MCF 10A (cell line): ENCODE data around the gene CER1. TPM values are rescaled to one million over a fixed set of nuclear protein-coding genes. Genes with fewer than 3 reads are reported as not detected.

Experiments used
- BruUV-seq: library from RNA; stranded (reverse); fragments of 400-500 nt; replicated peaks from 2 replicates; lab custom pipeline; 2021; lab: Mats Ljungman, UMichigan
- CTCF ChIA-PET: fragments of 300-600 bp; sonication (Branson Sonifier 250); formaldehyde crosslinking; extraction: SDS; loops from one replicate; lab custom pipeline; 2021; ENCODE audit warnings: antibody characterized with exemption, inconsistent platforms; lab: Yijun Ruan, JAX
- POLR2A ChIA-PET: fragments of 300-600, 350-650 bp; sonication (Branson Sonifier 250); formaldehyde crosslinking; extraction: SDS; loops from one replicate; lab custom pipeline; 2020; ENCODE audit warnings: antibody characterized with exemption, inconsistent platforms; lab: Yijun Ruan, JAX
- DNase-seq: peaks from one replicate; pipeline ENCODE4 v3.0.0-alpha.2; 2018; ENCODE audit not compliant: unreplicated experiment
- H3K27ac Mint-ChIP-seq: one replicate; pipeline ENCODE4 v1.8.0; 2022; ENCODE audit warnings: mild to moderate bottlenecking, low read depth, mixed read lengths; ENCODE audit not compliant: unreplicated experiment
- H3K27me3 Mint-ChIP-seq: one replicate; pipeline ENCODE4 v1.8.0; 2022; ENCODE audit warnings: mixed read lengths; ENCODE audit not compliant: insufficient read depth, unreplicated experiment
- H3K36me3 Mint-ChIP-seq: one replicate; pipeline ENCODE4 v1.8.0; 2022; ENCODE audit warnings: mild to moderate bottlenecking, moderate library complexity, mixed read lengths; ENCODE audit not compliant: insufficient read depth, unreplicated experiment
- H3K4me1 Mint-ChIP-seq: one replicate; pipeline ENCODE4 v1.8.0; 2022; ENCODE audit warnings: mixed read lengths; ENCODE audit not compliant: insufficient read depth, unreplicated experiment
- H3K4me3 Mint-ChIP-seq: one replicate; pipeline ENCODE4 v1.8.0; 2022; ENCODE audit warnings: mild to moderate bottlenecking, moderate library complexity, mixed read lengths; ENCODE audit not compliant: unreplicated experiment
- H3K9me3 Mint-ChIP-seq: one replicate; pipeline ENCODE4 v1.8.0; 2022; ENCODE audit warnings: mixed read lengths; ENCODE audit not compliant: unreplicated experiment
- intact Hi-C: fragments of 100-400 bp; cut with micrococcal nuclease; formaldehyde crosslinking; loops from 2 replicates; pipeline ENCODE4 v1.14.1; 2022
- total RNA-seq: library from RNA; stranded (reverse); gene quantifications from 2 replicates; pipeline ENCODE4 v1.2.3, GENCODE V29; 2022
- TF ChIP-seq, protein P1 (sequence below): fragments of 200-600 bp; IDR thresholded peaks from one replicate; pipeline ENCODE4 v1.8.0; 2022; ENCODE audit warnings: antibody characterized with exemption, mild to moderate bottlenecking; ENCODE audit not compliant: unreplicated experiment

The CER1 gene
- total RNA-seq, 1 experiment from 2014 or later: not detected

DNA sequence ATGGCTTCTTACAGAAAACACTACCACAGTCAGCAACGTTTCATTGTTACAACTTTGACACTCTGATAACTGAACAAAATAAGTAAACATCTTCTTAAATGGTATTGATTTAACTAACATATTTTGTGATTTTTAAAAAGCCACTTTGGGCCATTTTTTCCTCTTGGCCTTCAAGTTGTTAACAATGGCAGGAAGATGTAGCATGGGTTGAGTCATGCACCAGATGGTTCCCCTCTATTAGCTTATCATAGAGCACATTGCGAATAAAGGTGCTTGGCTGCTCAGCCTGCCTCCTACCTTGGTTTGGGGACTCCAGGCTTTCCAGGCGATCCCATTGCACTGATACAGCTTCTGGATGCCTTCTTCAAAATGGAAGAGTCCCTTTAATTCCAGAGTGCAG lies 24.1 kb upstream of the CER1 start:
- Mint-ChIP-seq H3K27ac (no peak overlapping the region), H3K27me3 (peaks cover 41% of the 10 kb centered on the region), H3K4me1 (no peaks in the 10 kb centered on the region), H3K4me3 (no peak overlapping the region), H3K36me3 (no peaks in the 10 kb centered on the region), H3K9me3 (no peaks in the 10 kb centered on the region)
- TF ChIP-seq, protein P1, sequence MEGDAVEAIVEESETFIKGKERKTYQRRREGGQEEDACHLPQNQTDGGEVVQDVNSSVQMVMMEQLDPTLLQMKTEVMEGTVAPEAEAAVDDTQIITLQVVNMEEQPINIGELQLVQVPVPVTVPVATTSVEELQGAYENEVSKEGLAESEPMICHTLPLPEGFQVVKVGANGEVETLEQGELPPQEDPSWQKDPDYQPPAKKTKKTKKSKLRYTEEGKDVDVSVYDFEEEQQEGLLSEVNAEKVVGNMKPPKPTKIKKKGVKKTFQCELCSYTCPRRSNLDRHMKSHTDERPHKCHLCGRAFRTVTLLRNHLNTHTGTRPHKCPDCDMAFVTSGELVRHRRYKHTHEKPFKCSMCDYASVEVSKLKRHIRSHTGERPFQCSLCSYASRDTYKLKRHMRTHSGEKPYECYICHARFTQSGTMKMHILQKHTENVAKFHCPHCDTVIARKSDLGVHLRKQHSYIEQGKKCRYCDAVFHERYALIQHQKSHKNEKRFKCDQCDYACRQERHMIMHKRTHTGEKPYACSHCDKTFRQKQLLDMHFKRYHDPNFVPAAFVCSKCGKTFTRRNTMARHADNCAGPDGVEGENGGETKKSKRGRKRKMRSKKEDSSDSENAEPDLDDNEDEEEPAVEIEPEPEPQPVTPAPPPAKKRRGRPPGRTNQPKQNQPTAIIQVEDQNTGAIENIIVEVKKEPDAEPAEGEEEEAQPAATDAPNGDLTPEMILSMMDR: no peak
- ChIA-PET POLR2A (no interaction called here), CTCF (no interaction called here)
- no TSS peak for BruUV-seq
- no peak for DNase-seq
- intact Hi-C loops: no loop called here

- ChIA-PET POLR2A (interaction anchor here (0.6 kb wide), 1 partner anchor 9 kb away, joined by 3 read pairs; no protein-coding TSS in a partner anchor), CTCF (interaction anchor here (0.7 kb wide), 1 partner anchor 22 kb away, joined by 3 read pairs; no protein-coding TSS in a partner anchor)
- H3K27me3 Mint-ChIP-seq: peaks cover 27% of the 10 kb centered on the region
Measured at GRCh38 chr9:14744768-14745167, 22.2 kb upstream of the CER1 start.

GRCh38 chr9:14741369-14741768 lies 18.8 kb upstream of the CER1 start:
- CTCF ChIA-PET: interaction anchor here (0.6 kb wide), 1 partner anchor 291 kb away, joined by 3 read pairs; no protein-coding TSS in a partner anchor
- DNase-seq: no peak
- POLR2A ChIA-PET: interaction anchor here (0.6 to 1.4 kb wide), 2 partner anchors 15 to 49 kb away, joined by 3 to 6 read pairs; no protein-coding TSS in a partner anchor

More at GRCh38 chr9:14744768-14745167, 22.2 kb upstream of the CER1 start:
- TF ChIP-seq, protein P1: no peak
- H3K4me3 Mint-ChIP-seq: no peak overlapping the region
- no peaks in the 10 kb centered on the region for H3K9me3 Mint-ChIP-seq
- no peaks in the 10 kb centered on the region for H3K36me3 Mint-ChIP-seq
- no peak for DNase-seq
- intact Hi-C loops: no loop called here
- H3K27ac Mint-ChIP-seq: no peak overlapping the region
- BruUV-seq: no TSS peak
- H3K4me1 Mint-ChIP-seq: no peaks in the 10 kb centered on the region

GRCh38 chr9:14733133-14733532 lies 10.6 kb upstream of the CER1 start:
- H3K9me3 Mint-ChIP-seq: no peaks in the 10 kb centered on the region
- no peak overlapping the region for H3K4me3 Mint-ChIP-seq
- CTCF ChIA-PET: no interaction called here
- no peak overlapping the region for H3K27ac Mint-ChIP-seq
- no peaks in the 10 kb centered on the region for H3K4me1 Mint-ChIP-seq
- BruUV-seq: no TSS peak
- no peaks in the 10 kb centered on the region for H3K36me3 Mint-ChIP-seq
- intact Hi-C loops: no loop called here
- DNase-seq: no peak
- POLR2A ChIA-PET: no interaction called here
- peaks cover 74% of the 10 kb centered on the region for H3K27me3 Mint-ChIP-seq
- TF ChIP-seq, protein P1: no peak

More at GRCh38 chr9:14741369-14741768, 18.8 kb upstream of the CER1 start:
- H3K27me3 Mint-ChIP-seq: peaks cover 34% of the 10 kb centered on the region
- BruUV-seq: no TSS peak
- H3K9me3 Mint-ChIP-seq: no peaks in the 10 kb centered on the region
- TF ChIP-seq, protein P1: no peak
- intact Hi-C loops: no loop called here
- no peak overlapping the region for H3K27ac Mint-ChIP-seq
- no peak overlapping the region for H3K4me3 Mint-ChIP-seq
- no peaks in the 10 kb centered on the region for H3K36me3 Mint-ChIP-seq
- no peaks in the 10 kb centered on the region for H3K4me1 Mint-ChIP-seq
